Measurements from ENCODE around the gene RGL2. TPM values are rescaled to one million over a fixed set of nuclear protein-coding genes. Genes with fewer than 3 reads are reported as not detected.
"Not testable (repeated sequence)": the region's sequence is repeated elsewhere in the genome, so short reads cannot be mapped to it uniquely, and the experiment has no call there.

Gene RGL2
- total RNA-seq, 2 donors from 2014 or later, result 98.7 to 107 TPM

DNA sequence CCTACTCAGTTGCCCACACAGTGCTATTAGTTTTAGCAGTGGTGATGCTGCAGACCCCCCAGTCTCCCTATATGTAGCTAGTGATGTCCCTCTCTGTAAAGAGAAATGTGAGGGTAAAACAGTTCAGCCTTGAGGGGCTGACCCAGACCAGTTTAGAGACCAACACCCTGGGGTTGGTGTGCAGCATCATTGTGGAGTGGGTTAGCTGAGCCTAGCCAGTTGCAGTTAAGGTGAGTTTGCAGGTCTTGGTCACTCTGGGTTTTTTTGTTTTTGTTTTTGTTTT is 22.2 kb downstream of the RGL2 start:
- Histone ChIP-seq H3K9me3 (no peaks in the 10 kb centered on the region), H3K27me3 (replicated peaks; ENCODE audit: insufficient read depth) (no peaks in the 10 kb centered on the region), H3K27ac (peak overlapping the region; percentile 87), H3K4me3 (peak overlapping the region; percentile 55 to 74), H3K36me3 (no peaks in the 10 kb centered on the region), H3K4me1 (replicated peaks) (peaks cover 28% of the 10 kb centered on the region)
- TF ChIP-seq CTCF (IDR thresholded peaks at IDR 0.05), result no peak
- TF ChIP-seq POLR2A (IDR thresholded peaks at IDR 0.05), result no peak
- no peak for TF ChIP-seq POLR2AphosphoS5 (IDR thresholded peaks at IDR 0.05)
- DNase-seq (ENCODE audit: low spot score), result no peak
- intact Hi-C loops (cut with DNase I), result no loop called here

DNA sequence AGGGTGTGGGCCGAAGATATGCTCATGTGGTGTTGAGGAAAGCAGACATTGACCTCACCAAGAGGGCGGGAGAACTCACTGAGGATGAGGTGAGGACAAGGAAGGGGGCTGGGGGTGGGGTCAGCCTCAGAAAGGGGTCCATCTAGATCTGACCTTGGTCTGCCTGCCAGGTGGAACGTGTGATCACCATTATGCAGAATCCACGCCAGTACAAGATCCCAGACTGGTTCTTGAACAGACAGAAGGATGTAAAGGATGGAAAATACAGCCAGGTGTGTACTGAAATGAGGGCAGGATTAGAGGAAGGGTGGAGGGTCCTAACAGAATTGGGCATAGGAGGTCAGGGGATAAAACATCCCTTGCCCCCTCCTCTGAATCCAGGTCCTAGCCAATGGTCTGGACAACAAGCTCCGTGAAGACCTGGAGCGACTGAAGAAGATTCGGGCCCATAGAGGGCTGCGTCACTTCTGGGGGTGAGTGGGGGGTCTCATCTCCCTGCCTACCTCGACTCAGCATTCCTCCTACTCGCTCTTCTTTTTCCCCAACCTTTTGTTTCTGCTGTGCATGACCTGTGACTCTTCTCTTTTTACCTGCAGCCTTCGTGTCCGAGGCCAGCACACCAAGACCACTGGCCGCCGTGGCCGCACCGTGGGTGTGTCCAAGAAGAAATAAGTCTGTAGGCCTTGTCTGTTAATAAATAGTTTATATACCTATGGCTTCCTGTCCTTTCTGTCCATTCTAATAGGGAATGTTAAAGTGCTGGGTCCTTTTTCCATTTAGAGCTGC is 22.8 kb downstream of the RGL2 start:
- Histone ChIP-seq H3K27ac (peak overlapping the region; percentile 87), H3K4me1 (replicated peaks) (peaks cover 28% of the 10 kb centered on the region), H3K4me3 (peak overlapping the region in 1 of 2 donors; percentile 74)
- DNase-seq (ENCODE audit: low spot score); H3K9me3 ChIP-seq; intact Hi-C loops (cut with DNase I); H3K36me3 ChIP-seq; H3K27me3 ChIP-seq (replicated peaks; ENCODE audit: insufficient read depth): not testable (repeated sequence)
- WGBS, result 83% methylated on average over 16 of the region's 16 CpGs

GRCh38 chr6:33273924-33274902 is 24.5 kb downstream of the RGL2 start:
- H3K4me3 ChIP-seq, result no peak overlapping the region
- no peak for DNase-seq (ENCODE audit: low spot score)
- no peaks in the 10 kb centered on the region for H3K9me3 ChIP-seq
- H3K27me3 ChIP-seq (replicated peaks; ENCODE audit: insufficient read depth), result no peaks in the 10 kb centered on the region
- H3K4me1 ChIP-seq (replicated peaks), result peaks cover 28% of the 10 kb centered on the region
- intact Hi-C loops (cut with DNase I), result loop anchor here (2.0 kb wide), 1 partner anchor 25 kb away; the partner anchor contains the start of gene RGL2
- no peak for TF ChIP-seq POLR2AphosphoS5 (IDR thresholded peaks at IDR 0.05)
- no peak for TF ChIP-seq CTCF (IDR thresholded peaks at IDR 0.05)
- TF ChIP-seq POLR2A (IDR thresholded peaks at IDR 0.05), result no peak
- no peaks in the 10 kb centered on the region for H3K36me3 ChIP-seq
- WGBS, result 76% methylated on average over 14 of the region's 14 CpGs
- H3K27ac ChIP-seq, result no peak overlapping the region

DNA sequence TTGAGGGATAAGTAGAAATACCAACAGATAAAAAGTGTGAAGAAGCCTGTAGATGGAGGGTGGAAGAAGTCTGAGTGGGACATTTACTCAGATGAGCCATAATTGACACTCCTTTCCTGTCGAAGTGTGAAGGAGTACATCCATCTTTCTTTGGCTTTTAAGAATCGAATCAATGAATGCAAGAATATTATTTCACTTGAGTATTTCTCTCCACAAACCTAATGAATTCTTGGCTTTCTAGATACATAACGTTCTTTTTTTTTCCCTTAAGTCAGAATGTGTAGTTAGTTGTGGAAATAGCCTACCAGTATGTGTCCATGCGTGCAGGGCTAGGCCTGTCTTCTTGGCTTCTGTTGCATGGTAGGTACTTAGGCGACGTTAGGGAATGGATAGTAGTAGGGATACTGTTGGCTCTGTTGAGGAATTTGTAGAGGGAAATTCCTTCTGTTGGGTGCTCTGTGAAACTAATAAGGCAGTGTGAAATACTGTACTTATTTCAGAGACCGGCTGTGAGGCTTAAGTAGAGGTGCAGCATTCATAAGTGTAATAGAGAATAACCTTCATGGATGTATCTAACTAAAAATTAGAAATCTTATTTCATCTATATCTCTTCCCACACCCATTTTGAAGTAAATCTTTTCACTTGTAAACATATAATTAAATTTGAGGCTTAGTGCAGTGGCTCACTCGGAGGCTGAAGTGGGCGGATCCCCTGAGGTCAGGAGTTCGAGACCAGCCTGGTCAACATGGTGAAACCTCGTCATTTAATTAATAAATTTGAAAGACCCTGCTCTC is 25.4 kb downstream of the RGL2 start:
- TF ChIP-seq CTCF (IDR thresholded peaks at IDR 0.05), result no peak
- intact Hi-C loops (cut with DNase I), result loop anchor here (2.0 kb wide), 1 partner anchor 25 kb away; the partner anchor contains the start of gene RGL2
- H3K4me1 ChIP-seq (replicated peaks), result peaks cover 28% of the 10 kb centered on the region
- peak overlapping the region; percentile 65 to 91 for H3K4me3 ChIP-seq
- H3K36me3 ChIP-seq, result peaks cover 0 to under 1% of the 10 kb centered on the region in 2 donors
- WGBS, result 58% methylated on average over 11 of the region's 11 CpGs
- no peak for DNase-seq (ENCODE audit: low spot score)
- no peaks in the 10 kb centered on the region for H3K27me3 ChIP-seq (replicated peaks; ENCODE audit: insufficient read depth)
- H3K27ac ChIP-seq, result peak overlapping the region in 1 of 2 donors; percentile 93
- no peaks in the 10 kb centered on the region for H3K9me3 ChIP-seq
